HG03469 (cell line): Measurements from ENCODE around the gene ADCY1.

ENCODE experiments used
- ATAC-seq: cut with Tn5 transposase; IDR thresholded peaks from one replicate; pipeline ENCODE4 v1.9.1; 2021; ENCODE audit warnings: mild to moderate bottlenecking, moderate library complexity, moderate number of reproducible peaks; ENCODE audit not compliant: unreplicated experiment

ADCY1 gene

GRCh38 chr7:45623157-45623556 lies 49.0 kb downstream of the ADCY1 start:
- ATAC-seq = no peak

GRCh38 chr7:45623740-45624391 lies 49.7 kb downstream of the ADCY1 start:
- ATAC-seq = no peak

- ATAC-seq = no peak
These were observed 50.2 kb downstream of the ADCY1 start for GRCh38 chr7:45624392-45624760.

- no peak for ATAC-seq
These were observed 50.9 kb downstream of the ADCY1 start for GRCh38 chr7:45625067-45625466.

GRCh38 chr7:45625714-45626440 lies 51.7 kb downstream of the ADCY1 start:
- no peak for ATAC-seq

- ATAC-seq = no peak
These were observed 52.6 kb downstream of the ADCY1 start for GRCh38 chr7:45626441-45627430.

- ATAC-seq = no peak
These were observed 53.7 kb downstream of the ADCY1 start for GRCh38 chr7:45627691-45628456.

GRCh38 chr7:45631569-45631968 lies 57.4 kb downstream of the ADCY1 start:
- no peak for ATAC-seq

- ATAC-seq = no peak
These were observed 62.6 kb downstream of the ADCY1 start for GRCh38 chr7:45636733-45637132.

GRCh38 chr7:45638916-45639315 lies 64.7 kb downstream of the ADCY1 start:
- no peak for ATAC-seq

- no peak for ATAC-seq
These were observed 67.9 kb downstream of the ADCY1 start for GRCh38 chr7:45642044-45642443.

GRCh38 chr7:45643630-45644029 lies 69.5 kb downstream of the ADCY1 start:
- ATAC-seq = no peak

GRCh38 chr7:45644237-45644636 lies 70.1 kb downstream of the ADCY1 start:
- ATAC-seq = no peak

- no peak for ATAC-seq
These were observed 71.2 kb downstream of the ADCY1 start for GRCh38 chr7:45645141-45645969.

- ATAC-seq = no peak
These were observed 72.1 kb downstream of the ADCY1 start for GRCh38 chr7:45646207-45646821.

- ATAC-seq = no peak
These were observed 73.0 kb downstream of the ADCY1 start for GRCh38 chr7:45646996-45647825.

GRCh38 chr7:45647967-45648670 lies 74.0 kb downstream of the ADCY1 start:
- no peak for ATAC-seq

GRCh38 chr7:45648671-45648995 lies 74.5 kb downstream of the ADCY1 start:
- ATAC-seq = no peak
